Natural killer cell (primary cell): ENCODE measurements around the gene LYAR. TPM values are rescaled to one million over a fixed set of nuclear protein-coding genes. Genes with fewer than 3 reads are reported as not detected.

ENCODE experiments used
- ATAC-seq, 3 donors: fragments of 150-1000 bp in 2 of 3; fragments of 200-7000 bp in 1 of 3; cut with Tn5 transposase; 1 replicate in 1 of 3; 2 replicates in 2 of 3; pipeline ENCODE4 v1.10.0; 2021; ENCODE audit warnings: mild to moderate bottlenecking in 2 of 3, moderate library complexity in 2 of 3
- DNase-seq, 2 donors: peaks; one replicate each; pipeline versions ENCODE4 v3.0.0 to v3.0.0-alpha.2; 2013 to 2021; ENCODE audit warnings: mixed read lengths in 1 of 2
- H3K27ac ChIP-seq: one replicate; pipeline ENCODE4 v1.5.1; 2013; ENCODE audit warnings: mild to moderate bottlenecking, low read length
- H3K27me3 ChIP-seq: one replicate; pipeline ENCODE4 v1.6.1; 2013; ENCODE audit warnings: low read length; ENCODE audit not compliant: control insufficient read depth, insufficient read depth
- H3K36me3 ChIP-seq: one replicate; pipeline ENCODE4 v1.6.1; 2013; ENCODE audit warnings: low read length; ENCODE audit not compliant: control insufficient read depth, insufficient read depth
- H3K4me1 ChIP-seq: one replicate; pipeline ENCODE4 v1.6.1; 2013; ENCODE audit warnings: low read length; ENCODE audit not compliant: control insufficient read depth, insufficient read depth
- H3K4me3 ChIP-seq: one replicate; pipeline ENCODE4 v1.5.1; 2013; ENCODE audit warnings: low read length
- H3K9me3 ChIP-seq: one replicate; pipeline ENCODE4 v1.6.1; 2013; ENCODE audit warnings: low read length; ENCODE audit not compliant: control insufficient read depth, insufficient read depth
- H3K27ac Mint-ChIP-seq, 2 donors: one replicate each; pipeline ENCODE4 v1.8.0; 2022; ENCODE audit warnings: mild to moderate bottlenecking in 2 of 2, mixed read lengths in 2 of 2, moderate library complexity in 1 of 2
- H3K27me3 Mint-ChIP-seq, 2 donors: one replicate each; pipeline ENCODE4 v1.8.0; 2022; ENCODE audit warnings: low read depth in 2 of 2, mixed read lengths in 2 of 2
- H3K36me3 Mint-ChIP-seq: one replicate; pipeline ENCODE4 v1.8.0; 2022; ENCODE audit warnings: mixed read lengths
- H3K4me1 Mint-ChIP-seq, 2 donors: one replicate each; pipeline ENCODE4 v1.8.0; 2022; ENCODE audit warnings: mixed read lengths in 2 of 2
- H3K4me3 Mint-ChIP-seq: one replicate; pipeline ENCODE4 v1.8.0; 2022; ENCODE audit warnings: mild to moderate bottlenecking, moderate library complexity, mixed read lengths
- H3K9me3 Mint-ChIP-seq, 2 donors: one replicate each; pipeline ENCODE4 v1.8.0; 2022; ENCODE audit warnings: mixed read lengths in 2 of 2
- CTCF ChIP-seq: fragments of 200-600 bp; IDR thresholded peaks from one replicate; pipeline ENCODE4 v1.8.0; 2022; ENCODE audit warnings: antibody characterized with exemption
- WGBS: methylation state at CpG from one replicate; pipeline ENCODE4 v1.1.7; 2013; ENCODE audit warnings: missing lambda C conversion rate; ENCODE audit not compliant: insufficient coverage; 5-methylcytosine and 5-hydroxymethylcytosine counted together
- intact Hi-C: fragments of 100-400 bp; cut with micrococcal nuclease; formaldehyde crosslinking; loops from one replicate; pipeline ENCODE4 v1.14.2; 2022
- total RNA-seq, 4 donors: library from RNA; stranded (reverse); fragments of 120-200 nt in 1 of 4; gene quantifications; one replicate each; pipeline versions ENCODE4 v1.2.3 to v1.2.4, GENCODE V29; 2013 to 2022

LYAR gene
- total RNA-seq, 3 donors from 2014 or later (not counting 1 experiment from before 2014, with no cell fraction given) = 42.9 to 81.1 (median 55.8) TPM

- no peaks in the 10 kb centered on the region for H3K9me3 Mint-ChIP-seq
- Histone ChIP-seq H3K27me3 (no peaks in the 10 kb centered on the region), H3K9me3 (no peaks in the 10 kb centered on the region), H3K36me3 (no peaks in the 10 kb centered on the region), H3K27ac (no peak overlapping the region), H3K4me1 (peaks cover 4% of the 10 kb centered on the region), H3K4me3 (no peak overlapping the region)
- peak overlapping the region in 1 of 2 donors; percentile 50 for H3K27ac Mint-ChIP-seq
- peak; percentile 73 to 89 for DNase-seq
- no peaks in the 10 kb centered on the region for H3K27me3 Mint-ChIP-seq
- peak; percentile 94 for TF ChIP-seq CTCF
- H3K4me3 Mint-ChIP-seq = no peak overlapping the region
- intact Hi-C loops = loop anchor here (1.0 kb wide), 2 partner anchors 75 to 83 kb away; no protein-coding TSS in a partner anchor
- ATAC-seq = peak; percentile 71 to 95 (median 89)
- H3K36me3 Mint-ChIP-seq = no peaks in the 10 kb centered on the region
- WGBS = 56% methylated on average over 19 of the region's 21 CpGs
- H3K4me1 Mint-ChIP-seq = peaks cover 8 to 9% of the 10 kb centered on the region in 2 donors
These were observed 45.0 kb upstream of the LYAR start for GRCh38 chr4:4334798-4335520.

GRCh38 chr4:4333265-4333706 lies 43.3 kb upstream of the LYAR start:
- Mint-ChIP-seq H3K4me1 (peaks cover 8 to 9% of the 10 kb centered on the region in 2 donors), H3K9me3 (no peaks in the 10 kb centered on the region), H3K4me3 (no peak overlapping the region), H3K27me3 (no peaks in the 10 kb centered on the region), H3K27ac (no peak overlapping the region), H3K36me3 (no peaks in the 10 kb centered on the region)
- no peaks in the 10 kb centered on the region for H3K9me3 ChIP-seq
- no peaks in the 10 kb centered on the region for H3K36me3 ChIP-seq
- 49% methylated on average over 11 of the region's 11 CpGs for WGBS
- no peak overlapping the region for H3K4me3 ChIP-seq
- DNase-seq (no peak), ATAC-seq (no peak)
- no peak for TF ChIP-seq CTCF
- no peaks in the 10 kb centered on the region for H3K27me3 ChIP-seq
- intact Hi-C loops = no loop called here
- H3K4me1 ChIP-seq = peaks cover 4% of the 10 kb centered on the region
- H3K27ac ChIP-seq = no peak overlapping the region

GRCh38 chr4:4332529-4332928 lies 42.6 kb upstream of the LYAR start:
- ATAC-seq = no peak
- Mint-ChIP-seq H3K4me1 (peaks cover 8 to 9% of the 10 kb centered on the region in 2 donors), H3K4me3 (no peak overlapping the region), H3K36me3 (no peaks in the 10 kb centered on the region), H3K27ac (no peak overlapping the region), H3K9me3 (no peaks in the 10 kb centered on the region), H3K27me3 (no peaks in the 10 kb centered on the region)
- H3K4me1 ChIP-seq = peaks cover 4% of the 10 kb centered on the region
- no peak for TF ChIP-seq CTCF
- no peaks in the 10 kb centered on the region for H3K27me3 ChIP-seq
- H3K36me3 ChIP-seq = no peaks in the 10 kb centered on the region
- 90% methylated on average over 3 of the region's 3 CpGs for WGBS
- H3K4me3 ChIP-seq = no peak overlapping the region
- no peaks in the 10 kb centered on the region for H3K9me3 ChIP-seq
- H3K27ac ChIP-seq = no peak overlapping the region
- intact Hi-C loops = no loop called here
- no peak for DNase-seq
